Activated CD8-positive, alpha-beta T cell treated with anti-CD3 and anti-CD28 coated beads for 36 hours (primary cell): ENCODE measurements around the gene SLC17A1. TPM values are rescaled to one million over a fixed set of nuclear protein-coding genes. Genes with fewer than 3 reads are reported as not detected.

Experiments used
- ATAC-seq: fragments of 200-7000 bp; cut with Tn5 transposase; one replicate; pipeline ENCODE4 v1.10.0; 2021; ENCODE audit warnings: mild to moderate bottlenecking, moderate library complexity
- CTCF ChIA-PET: fragments of 350-600 bp; sonication (Branson Sonifier 250); formaldehyde crosslinking; loops from one replicate; lab custom pipeline; 2021; ENCODE audit warnings: antibody characterized with exemption; lab: Charles Lee
- POLR2A ChIA-PET: fragments of 350-600 bp; sonication (Branson Sonifier 250); formaldehyde crosslinking; loops from one replicate; lab custom pipeline; 2021; ENCODE audit warnings: antibody characterized with exemption; lab: Charles Lee
- DNase-seq: peaks from one replicate; pipeline ENCODE4 v3.0.0-alpha.2; 2020
- H3K27ac Mint-ChIP-seq: one replicate; pipeline ENCODE4 v1.8.0; 2021; ENCODE audit warnings: mild to moderate bottlenecking, mixed read lengths
- H3K27me3 Mint-ChIP-seq: one replicate; pipeline ENCODE4 v1.8.0; 2021; ENCODE audit warnings: mixed read lengths
- H3K36me3 Mint-ChIP-seq: one replicate; pipeline ENCODE4 v1.8.0; 2021; ENCODE audit warnings: low read depth, mixed read lengths
- H3K4me1 Mint-ChIP-seq: one replicate; pipeline ENCODE4 v1.8.0; 2021; ENCODE audit warnings: low read depth, mixed read lengths
- H3K4me3 Mint-ChIP-seq: one replicate; pipeline ENCODE4 v1.8.0; 2021; ENCODE audit warnings: mild to moderate bottlenecking, moderate library complexity, mixed read lengths
- H3K9me3 Mint-ChIP-seq: one replicate; pipeline ENCODE4 v1.8.0; 2021; ENCODE audit warnings: mixed read lengths
- CTCF ChIP-seq: fragments of 200-600 bp; IDR thresholded peaks from one replicate; pipeline ENCODE4 v1.8.0; 2022; ENCODE audit warnings: antibody characterized with exemption, mild to moderate bottlenecking
- intact Hi-C: fragments of 100-400 bp; cut with micrococcal nuclease; formaldehyde crosslinking; loops from one replicate; pipeline ENCODE4 v1.10.0; 2022
- total RNA-seq, 2 experiments: library from RNA; stranded (reverse); gene quantifications; one replicate each; pipeline ENCODE4 v1.2.3, GENCODE V29; 2021

Gene SLC17A1
- total RNA-seq, 2 experiments from 2014 or later = not detected

- Mint-ChIP-seq H3K4me3 (no peak overlapping the region), H3K27ac (no peak overlapping the region), H3K9me3 (no peaks in the 10 kb centered on the region), H3K4me1 (no peaks in the 10 kb centered on the region), H3K27me3 (no peaks in the 10 kb centered on the region), H3K36me3 (no peaks in the 10 kb centered on the region)
- intact Hi-C loops = no loop called here
- ChIA-PET POLR2A (no interaction called here), CTCF (interaction anchor here (0.6 to 2.2 kb wide), 29 partner anchors 10 to 577 kb away, joined by 3 to 10 read pairs (median 4); no protein-coding TSS in a partner anchor)
- ATAC-seq = peak; percentile 56
- TF ChIP-seq CTCF = peak; percentile 66
- DNase-seq = peak; percentile 51
These were observed 43.4 kb downstream of the SLC17A1 start for GRCh38 chr6:25788305-25788922.

- no peaks in the 10 kb centered on the region for H3K27me3 Mint-ChIP-seq
- no peak for TF ChIP-seq CTCF
- CTCF ChIA-PET = interaction anchor here (0.7 to 1.8 kb wide), 11 partner anchors 9 to 223 kb away, joined by 3 to 9 read pairs (median 3); no protein-coding TSS in a partner anchor
- H3K27ac Mint-ChIP-seq = no peak overlapping the region
- no peaks in the 10 kb centered on the region for H3K9me3 Mint-ChIP-seq
- intact Hi-C loops = no loop called here
- POLR2A ChIA-PET = no interaction called here
- H3K4me1 Mint-ChIP-seq = no peaks in the 10 kb centered on the region
- no peak for ATAC-seq
- no peak overlapping the region for H3K4me3 Mint-ChIP-seq
- no peak for DNase-seq
- H3K36me3 Mint-ChIP-seq = no peaks in the 10 kb centered on the region
These were observed 44.4 kb downstream of the SLC17A1 start for GRCh38 chr6:25787428-25787827.

- POLR2A ChIA-PET = no interaction called here
- H3K27ac Mint-ChIP-seq = no peak overlapping the region
- H3K27me3 Mint-ChIP-seq = peaks cover 9% of the 10 kb centered on the region
- peaks cover 7% of the 10 kb centered on the region for H3K4me1 Mint-ChIP-seq
- DNase-seq = no peak
- CTCF ChIA-PET = interaction anchor here (1.1 kb wide), 1 partner anchor 12 kb away, joined by 3 read pairs; no protein-coding TSS in a partner anchor
- ATAC-seq = no peak
- no peak for TF ChIP-seq CTCF
- intact Hi-C loops = no loop called here
- H3K36me3 Mint-ChIP-seq = no peaks in the 10 kb centered on the region
- H3K4me3 Mint-ChIP-seq = no peak overlapping the region
- no peaks in the 10 kb centered on the region for H3K9me3 Mint-ChIP-seq
These were observed 50.7 kb downstream of the SLC17A1 start for GRCh38 chr6:25781134-25781533.

- ChIA-PET POLR2A (no interaction called here), CTCF (interaction anchor here (1.7 kb wide), 1 partner anchor 10 kb away, joined by 8 read pairs; no protein-coding TSS in a partner anchor)
- H3K4me1 Mint-ChIP-seq = peaks cover 7% of the 10 kb centered on the region
- ATAC-seq (no peak), DNase-seq (no peak)
- H3K27me3 Mint-ChIP-seq = peaks cover 12% of the 10 kb centered on the region
- H3K27ac Mint-ChIP-seq = no peak overlapping the region
- intact Hi-C loops = no loop called here
- no peak for TF ChIP-seq CTCF
- no peak overlapping the region for H3K4me3 Mint-ChIP-seq
- no peaks in the 10 kb centered on the region for H3K36me3 Mint-ChIP-seq
- no peaks in the 10 kb centered on the region for H3K9me3 Mint-ChIP-seq
These were observed 53.8 kb downstream of the SLC17A1 start for GRCh38 chr6:25777856-25778649.

- intact Hi-C loops = no loop called here
- Mint-ChIP-seq H3K27ac (no peak overlapping the region), H3K27me3 (peaks cover 13% of the 10 kb centered on the region), H3K4me1 (peaks cover 7% of the 10 kb centered on the region), H3K4me3 (no peak overlapping the region), H3K9me3 (no peaks in the 10 kb centered on the region), H3K36me3 (no peaks in the 10 kb centered on the region)
- ChIA-PET POLR2A (no interaction called here), CTCF (no interaction called here)
- ATAC-seq = no peak
- no peak for DNase-seq
- no peak for TF ChIP-seq CTCF
These were observed 54.8 kb downstream of the SLC17A1 start for GRCh38 chr6:25777031-25777430.
